HCT116 (cell line): Measurements from ENCODE around the gene CCDC146. TPM values are rescaled to one million over a fixed set of nuclear protein-coding genes. Genes with fewer than 3 reads are reported as not detected.
A peak's percentile ranks its signal among the peaks of the same experiment; 100 is the strongest.
"Not testable (repeated sequence)": the region's sequence is repeated elsewhere in the genome, so short reads cannot be mapped to it uniquely, and the experiment has no call there.

Source experiments
- ATAC-seq: fragments of 200-7000 bp; cut with Tn5 transposase; 2 replicates; pipeline ENCODE4 v1.9.1; 2020; ENCODE audit warnings: mild to moderate bottlenecking, moderate library complexity
- BruUV-seq: library from RNA; stranded (reverse); fragments of 400-500 nt; replicated peaks from 2 replicates; lab custom pipeline; 2021; lab: Mats Ljungman, UMichigan
- CTCF ChIA-PET: fragments of 300-600 bp; sonication (Branson Sonifier 250); formaldehyde crosslinking; loops from one replicate; lab custom pipeline; 2021; ENCODE audit warnings: antibody characterized with exemption; lab: Charles Lee
- POLR2A ChIA-PET: fragments of 300-600, 350-600 bp; sonication (Branson Sonifier 250); formaldehyde crosslinking; loops from one replicate; lab custom pipeline; 2021; ENCODE audit warnings: antibody characterized with exemption; lab: Charles Lee
- RAD21 ChIA-PET, 2 experiments: fragments of 300-600 bp; sonication (Branson Sonifier 250); formaldehyde crosslinking; loops; one replicate each; lab custom pipeline; 2023; ENCODE audit warnings: low total read pairs in 2 of 2; ENCODE audit not compliant: uncharacterized antibody in 2 of 2, unreplicated experiment in 2 of 2, low non-redundant PET in 1 of 2; lab: Charles Lee
- DNase-seq: peaks from one replicate; pipeline ENCODE4 v3.0.0-alpha.2; 2010; ENCODE audit warnings: low read depth, low spot score
- H2AFZ ChIP-seq: fragments of 200-600 bp; shearing (Covaris generic), sonication (generic); 2 replicates; pipeline ENCODE4 v1.6.1; 2017; ENCODE audit warnings: low read depth, mixed run types, mixed read lengths, antibody characterized with exemption, low read length; ENCODE audit not compliant: poor library complexity, severe bottlenecking
- H3K27ac ChIP-seq: 2 replicates; pipeline ENCODE4 v1.5.1; 2012; ENCODE audit warnings: low read depth, low read length
- H3K27me3 ChIP-seq: fragments of 200-600 bp; sonication (generic); 2 replicates; pipeline ENCODE4 v1.6.1; 2016; ENCODE audit warnings: mixed run types, low read length, mixed read lengths; ENCODE audit not compliant: insufficient read depth
- H3K36me3 ChIP-seq, 2 experiments: fragments of 200-500 bp in 1 of 2; fragments of 200-600 bp in 1 of 2; sonication (Bioruptor generic) in 1 of 2; sonication (generic) in 1 of 2; 2 replicates each; pipeline versions ENCODE4 v1.5.1 to v1.6.1; 2014 to 2016; ENCODE audit warnings: low read length in 2 of 2, inconsistent platforms in 1 of 2, mixed read lengths in 1 of 2, mixed run types in 1 of 2; ENCODE audit not compliant: insufficient read depth in 2 of 2, control insufficient read depth in 1 of 2
- H3K4me1 ChIP-seq, 2 experiments: fragments of 200-600 bp in 1 of 2; sonication (generic) in 1 of 2; 2 replicates each; pipeline versions ENCODE4 v1.5.1 to v1.6.1; 2012 to 2017; ENCODE audit warnings: low read length in 2 of 2, inconsistent platforms in 1 of 2, mild to moderate bottlenecking in 1 of 2, mixed read lengths in 1 of 2, mixed run types in 1 of 2, moderate library complexity in 1 of 2; ENCODE audit not compliant: insufficient read depth in 2 of 2, control insufficient read depth in 1 of 2
- H3K4me2 ChIP-seq: fragments of 200-600 bp; sonication (generic); 2 replicates; pipeline ENCODE4 v1.6.1; 2017; ENCODE audit warnings: mixed run types, low read length, mixed read lengths
- H3K4me3 ChIP-seq, 2 experiments: fragments of 200-600 bp in 1 of 2; sonication (generic) in 1 of 2; replicated peaks in 1 of 2; 2 replicates each; pipeline ENCODE4 v1.5.1; 2011 to 2016; ENCODE audit warnings: low read length in 2 of 2, control low read depth in 1 of 2, low read depth in 1 of 2, mild to moderate bottlenecking in 1 of 2, mixed read lengths in 1 of 2, mixed run types in 1 of 2
- H3K79me2 ChIP-seq: fragments of 200-600 bp; sonication (generic); 2 replicates; pipeline ENCODE4 v1.6.1; 2017; ENCODE audit warnings: mild to moderate bottlenecking, mixed run types, low read length, moderate library complexity, mixed read lengths; ENCODE audit not compliant: insufficient read depth
- H3K9ac ChIP-seq: fragments of 200-600 bp; sonication (generic); 2 replicates; pipeline ENCODE4 v1.6.1; 2016; ENCODE audit warnings: low read length, mixed read lengths
- H3K9me2 ChIP-seq: fragments of 200-600 bp; sonication (generic), shearing (Covaris generic); 2 replicates; pipeline ENCODE4 v1.6.1; 2017; ENCODE audit warnings: mixed run types, mild to moderate bottlenecking, moderate library complexity; ENCODE audit not compliant: insufficient read depth
- H3K9me3 ChIP-seq, 2 experiments: fragments of 200-500 bp in 1 of 2; fragments of 200-600 bp in 1 of 2; sonication (Bioruptor generic) in 1 of 2; sonication (generic) in 1 of 2; 2 replicates each; pipeline ENCODE4 v1.6.1; 2014 to 2017; ENCODE audit warnings: low read length in 2 of 2, mixed read lengths in 2 of 2, inconsistent platforms in 1 of 2, low read depth in 1 of 2, mild to moderate bottlenecking in 1 of 2, mixed run types in 1 of 2, moderate library complexity in 1 of 2; ENCODE audit not compliant: control insufficient read depth in 1 of 2, insufficient read depth in 1 of 2
- H4K20me1 ChIP-seq: fragments of 200-600 bp; sonication (generic), shearing (Covaris generic); 2 replicates; pipeline ENCODE4 v1.6.1; 2017; ENCODE audit warnings: mixed run types, mild to moderate bottlenecking, moderate library complexity; ENCODE audit not compliant: insufficient read depth
- CTCF ChIP-seq, 3 experiments: fragments of 200-600 bp in 1 of 3; sonication (generic) in 1 of 3; IDR thresholded peaks in 2 of 3; conservative IDR thresholded peaks in 1 of 3; 2 replicates each; pipeline ENCODE4 v1.5.1; 2012 to 2017; ENCODE audit warnings: low read depth in 2 of 3, low read length in 2 of 3, antibody characterized with exemption in 1 of 3, borderline replicate concordance in 1 of 3, control low read depth in 1 of 3, mild to moderate bottlenecking in 1 of 3, mixed read lengths in 1 of 3, mixed run types in 1 of 3, moderate library complexity in 1 of 3; ENCODE audit not compliant: insufficient read depth in 1 of 3
- EGR1 ChIP-seq: IDR thresholded peaks from 2 replicates; pipeline ENCODE4 v1.6.1; 2012; ENCODE audit warnings: low read depth
- FOSL1 ChIP-seq: IDR thresholded peaks from 2 replicates; pipeline ENCODE4 v1.6.1; 2012; ENCODE audit warnings: low read depth
- RAD21 ChIP-seq: IDR thresholded peaks from 2 replicates; pipeline ENCODE4 v1.6.1; 2012; ENCODE audit warnings: low read depth, mild to moderate bottlenecking
- TCF7L2 ChIP-seq: IDR thresholded peaks from 2 replicates; pipeline ENCODE4 v1.7.0; 2011; ENCODE audit warnings: borderline replicate concordance, inconsistent platforms; ENCODE audit not compliant: insufficient read depth, insufficient read length; ENCODE audit errors: extremely low read depth
- YY1 ChIP-seq: IDR thresholded peaks from 2 replicates; pipeline ENCODE4 v1.6.1; 2011; ENCODE audit warnings: low read length, low read depth, moderate library complexity, mild to moderate bottlenecking; ENCODE audit not compliant: insufficient replicate concordance; ENCODE audit errors: extremely low read depth
- intact Hi-C: fragments of 100-400 bp; cut with micrococcal nuclease; formaldehyde crosslinking; loops from 2 replicates; pipeline ENCODE4 v1.10.0; 2022
- total RNA-seq: library from RNA; stranded (reverse); gene quantifications from one replicate; pipeline ENCODE4 v1.2.1, GENCODE V29; 2021; ENCODE audit not compliant: unreplicated experiment

The CCDC146 gene
- total RNA-seq, 1 experiment from 2014 or later, result 6.3 TPM

GRCh38 chr7:77331938-77332695, 209.7 kb downstream of the CCDC146 start:
- peak; percentile 98 for ATAC-seq
- ChIA-PET CTCF (interaction anchor here (0.7 to 2.0 kb wide), 7 partner anchors 26 to 232 kb away, joined by 3 to 21 read pairs (median 10); partner anchors contain the start of gene CCDC146), POLR2A (no interaction called here), RAD21 (interaction anchor here (0.7 to 1.4 kb wide), 8 partner anchors 15 to 1069 kb away, joined by 3 to 5 read pairs (median 4); partner anchors contain the start of gene CCDC146 (in 1 of the 2))
- H4K20me1 ChIP-seq, result no peaks in the 10 kb centered on the region
- intact Hi-C loops, result loop anchor here (5.0 kb wide), 2 partner anchors 85 to 210 kb away; partner anchors contain the start of gene CCDC146
- H3K9me3 ChIP-seq, result no peaks in the 10 kb centered on the region
- H3K4me1 ChIP-seq, result peaks cover 0 to 18% of the 10 kb centered on the region in 2 experiments; a peak in 2 of 4 replicates
- H3K79me2 ChIP-seq, result no peaks in the 10 kb centered on the region
- DNase-seq, result peak; percentile 87
- no peak overlapping the region for H3K27ac ChIP-seq
- H2AFZ ChIP-seq, result peak overlapping the region; percentile 28
- TF ChIP-seq EGR1, result peak; percentile 99
- no peak for TF ChIP-seq TCF7L2
- TF ChIP-seq RAD21, result peak; percentile 91
- peak; percentile 61 to 76 (median 72) for TF ChIP-seq CTCF (IDR thresholded peaks at IDR 0.05 in 2 of 3, conservative IDR thresholded peaks at IDR 0.05 in 1 of 3; ENCODE audit: borderline replicate concordance in 1 of 3, insufficient read depth in 1 of 3, low read depth in 2 of 3, low read length in 2 of 3)
- TF ChIP-seq FOSL1, result no peak
- TF ChIP-seq YY1, result peak; percentile 16
- H3K4me3 ChIP-seq, result no peak overlapping the region
- no peaks in the 10 kb centered on the region for H3K27me3 ChIP-seq
- no peaks in the 10 kb centered on the region for H3K9me2 ChIP-seq
- H3K4me2 ChIP-seq, result no peak overlapping the region; the same call in 1 of the 2 replicates
- no peaks in the 10 kb centered on the region for H3K36me3 ChIP-seq
- no peak overlapping the region for H3K9ac ChIP-seq
- no TSS peak for BruUV-seq

DNA sequence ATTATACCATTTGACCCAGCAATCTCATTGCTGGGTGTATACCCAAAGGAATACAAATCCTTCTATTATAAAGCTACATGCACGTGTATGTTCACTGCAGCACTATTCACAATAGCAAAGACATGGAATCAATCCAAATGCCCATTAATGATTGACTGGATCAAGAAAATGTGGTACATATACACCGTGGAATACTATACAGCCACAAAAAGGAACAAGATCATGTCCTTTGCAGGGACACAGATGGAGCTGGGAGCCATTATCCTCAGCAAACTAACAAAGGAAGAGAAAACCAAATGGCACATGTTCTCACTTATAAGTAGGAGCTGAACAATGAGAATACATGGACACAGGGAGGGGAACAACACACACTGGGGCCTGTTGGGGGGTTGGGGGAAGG, 211.6 kb downstream of the CCDC146 start:
- H3K9me3 ChIP-seq, H2AFZ ChIP-seq, H3K9ac ChIP-seq, H3K27me3 ChIP-seq, H3K4me3 ChIP-seq, H3K9me2 ChIP-seq, H3K36me3 ChIP-seq, H3K4me2 ChIP-seq, DNase-seq, ATAC-seq, POLR2A ChIA-PET, H3K27ac ChIP-seq, H3K79me2 ChIP-seq, RAD21 ChIA-PET, BruUV-seq, H4K20me1 ChIP-seq: not testable (repeated sequence)
- H3K4me1 ChIP-seq, result peaks cover 0 to 15% of the 10 kb centered on the region in 2 experiments; a peak in 2 of 4 replicates
- intact Hi-C loops, result loop anchor here (5.0 kb wide), 2 partner anchors 87 to 212 kb away; partner anchors contain the start of gene CCDC146
- CTCF ChIA-PET, result interaction anchor here (0.9 kb wide), 1 partner anchor 318 kb away, joined by 3 read pairs; no protein-coding TSS in a partner anchor
